Measurements from ENCODE around the gene CNIH3.

Gene CNIH3

DNA sequence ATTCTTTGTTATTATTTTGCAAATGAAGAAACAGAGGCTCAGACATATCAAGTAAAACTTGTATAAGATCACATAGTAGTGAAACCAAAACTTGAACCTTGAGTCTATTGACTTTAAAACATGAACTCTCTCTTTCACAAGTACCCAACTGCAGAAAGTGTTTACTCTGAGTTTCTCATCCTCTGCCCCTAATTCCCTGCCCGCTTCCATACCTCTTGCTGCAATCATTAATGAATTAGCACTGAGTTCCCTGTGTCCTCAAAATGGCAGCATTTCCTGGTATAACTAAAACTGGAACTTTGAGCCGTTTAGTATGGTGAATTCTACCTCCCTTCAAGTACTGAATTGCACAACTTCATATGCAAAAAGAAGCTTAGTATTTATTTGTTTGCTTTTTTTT, 165.7 kb downstream of the CNIH3 start:
- DNase-seq, result no peak

DNA sequence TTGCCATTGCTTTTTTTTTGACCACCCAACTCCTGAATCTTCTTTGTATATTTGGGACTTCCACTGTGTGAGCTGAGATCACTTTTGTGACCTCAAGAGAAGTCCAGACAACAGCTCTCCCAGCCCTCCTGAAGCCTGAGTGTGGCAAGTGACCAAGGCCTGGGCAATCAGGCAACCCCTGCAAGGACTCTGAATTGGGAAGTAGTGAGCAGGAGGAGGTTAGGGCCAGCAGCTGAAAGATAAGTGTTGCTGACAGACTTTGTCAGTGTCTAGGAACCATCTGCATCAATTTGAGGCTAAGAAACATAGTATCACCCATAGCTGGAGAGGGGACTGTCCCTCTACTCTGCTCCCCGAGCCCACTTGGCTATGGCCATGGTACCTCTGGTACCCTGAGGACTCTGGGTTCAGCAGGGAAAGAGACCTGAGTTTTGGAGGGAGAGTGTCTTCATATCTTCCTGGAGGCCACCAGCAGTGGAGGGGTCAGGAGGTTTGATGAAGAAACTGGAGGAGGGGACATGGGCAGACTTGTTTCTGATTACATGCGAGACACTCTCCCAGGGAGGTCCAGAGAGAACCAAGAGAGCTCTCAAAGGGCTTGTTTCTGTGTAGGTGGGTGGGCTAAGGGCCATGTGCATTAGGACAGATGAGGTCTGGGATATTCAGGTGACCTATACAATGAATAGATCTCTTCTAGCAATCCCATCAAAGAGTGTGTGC, 166.3 kb downstream of the CNIH3 start:
- DNase-seq, result no peak

DNA sequence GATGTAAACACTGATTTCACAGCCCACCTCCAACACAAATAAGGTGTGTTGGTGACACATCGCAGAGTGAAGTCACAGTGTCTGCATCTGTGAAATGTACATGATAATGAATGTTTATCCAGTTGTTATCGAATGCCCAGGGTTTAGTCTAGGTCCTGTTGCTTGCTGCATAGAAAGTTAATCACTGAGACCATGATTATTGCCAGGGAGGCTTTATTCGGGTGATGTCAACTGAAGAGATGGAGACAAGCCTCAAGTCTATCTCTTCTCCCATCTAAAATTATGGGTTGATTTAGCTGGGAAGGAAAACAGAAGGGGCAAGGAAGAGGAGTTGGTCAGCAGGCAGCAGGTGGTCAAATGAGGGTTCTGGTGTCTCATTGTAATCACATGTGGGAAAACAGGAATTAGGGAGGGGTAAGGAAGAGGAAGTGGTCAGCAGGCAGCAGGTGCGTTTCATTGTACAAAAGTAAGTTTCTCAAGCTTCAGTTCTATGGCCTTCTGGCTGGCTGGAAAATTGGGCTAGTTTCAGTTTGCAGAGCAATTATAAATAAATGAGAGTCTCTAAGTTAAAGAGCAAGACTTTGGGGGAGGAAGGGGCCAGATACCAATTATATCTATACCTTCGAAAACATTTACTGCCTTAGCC, 167.0 kb downstream of the CNIH3 start:
- DNase-seq, result no peak

DNA sequence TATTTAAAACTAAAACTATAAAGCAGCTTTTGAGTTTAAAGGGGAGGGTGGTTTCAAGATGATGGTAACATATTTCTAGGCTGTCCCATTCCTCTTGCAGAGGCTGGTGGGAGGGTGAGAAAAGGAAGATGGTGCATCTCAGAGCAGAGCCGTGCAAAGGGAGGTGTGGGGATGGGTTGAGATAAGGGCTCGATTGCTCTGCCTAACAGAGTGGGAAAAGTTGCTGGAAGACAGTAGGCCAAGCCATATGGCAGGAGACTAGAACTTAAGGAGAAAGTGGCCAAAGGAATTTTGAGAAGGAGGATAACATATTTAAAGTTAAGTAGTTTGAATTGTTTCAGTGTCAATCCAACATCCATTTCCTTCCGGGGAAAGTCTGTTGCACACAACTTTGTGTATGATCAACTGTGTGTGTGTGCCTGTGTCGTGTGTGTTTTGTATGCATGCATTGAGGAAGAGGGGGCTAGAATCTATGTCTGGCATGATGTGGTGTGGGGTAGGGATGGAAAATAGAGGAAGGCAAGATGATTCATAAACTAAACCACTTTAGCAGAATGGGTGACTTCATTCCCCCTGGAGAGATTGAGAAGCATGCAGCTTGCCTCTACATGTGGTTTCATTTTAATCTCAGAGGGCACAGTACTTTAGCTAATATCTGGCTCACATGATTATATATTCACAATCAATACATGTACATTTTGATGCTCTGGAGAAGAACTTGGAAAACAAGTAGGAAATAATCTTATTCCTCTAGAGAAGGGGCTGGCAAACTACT, 168.3 kb downstream of the CNIH3 start:
- DNase-seq, result peak; percentile 84

DNA sequence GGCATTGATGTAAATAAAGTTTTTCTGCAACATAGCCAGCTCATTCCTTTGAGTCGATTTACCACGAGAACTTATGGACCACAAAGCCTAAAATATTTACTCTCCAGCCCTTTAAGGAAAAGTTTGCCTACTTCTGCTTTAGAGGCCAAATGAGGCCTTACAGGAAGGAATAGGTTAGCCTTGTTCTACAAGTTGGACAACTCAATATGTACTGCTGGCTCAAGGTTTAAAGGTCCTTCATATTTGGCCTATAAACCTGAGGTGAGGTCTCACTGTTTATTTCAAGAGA, 168.9 kb downstream of the CNIH3 start:
- DNase-seq, result peak; percentile 63

DNA sequence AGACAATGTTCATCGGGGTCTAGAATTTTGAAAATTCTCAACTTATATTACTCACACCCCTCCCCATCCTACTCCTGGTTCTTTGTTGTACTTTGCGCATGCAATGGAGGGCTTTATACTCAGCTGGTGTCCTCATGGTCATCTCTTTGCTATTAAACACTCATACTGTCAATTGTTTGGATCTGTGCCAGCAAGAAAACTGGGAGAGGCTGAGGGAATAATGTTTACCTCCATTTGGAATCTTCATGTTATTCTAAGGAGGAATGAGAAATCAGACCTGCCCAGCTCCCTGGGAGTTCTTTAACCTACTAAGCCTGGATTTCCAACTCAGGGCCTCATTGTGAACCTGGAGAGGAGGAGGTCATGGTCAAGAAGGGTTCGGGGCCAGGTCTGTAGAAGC, 169.5 kb downstream of the CNIH3 start:
- peak; percentile 34 for DNase-seq

DNA sequence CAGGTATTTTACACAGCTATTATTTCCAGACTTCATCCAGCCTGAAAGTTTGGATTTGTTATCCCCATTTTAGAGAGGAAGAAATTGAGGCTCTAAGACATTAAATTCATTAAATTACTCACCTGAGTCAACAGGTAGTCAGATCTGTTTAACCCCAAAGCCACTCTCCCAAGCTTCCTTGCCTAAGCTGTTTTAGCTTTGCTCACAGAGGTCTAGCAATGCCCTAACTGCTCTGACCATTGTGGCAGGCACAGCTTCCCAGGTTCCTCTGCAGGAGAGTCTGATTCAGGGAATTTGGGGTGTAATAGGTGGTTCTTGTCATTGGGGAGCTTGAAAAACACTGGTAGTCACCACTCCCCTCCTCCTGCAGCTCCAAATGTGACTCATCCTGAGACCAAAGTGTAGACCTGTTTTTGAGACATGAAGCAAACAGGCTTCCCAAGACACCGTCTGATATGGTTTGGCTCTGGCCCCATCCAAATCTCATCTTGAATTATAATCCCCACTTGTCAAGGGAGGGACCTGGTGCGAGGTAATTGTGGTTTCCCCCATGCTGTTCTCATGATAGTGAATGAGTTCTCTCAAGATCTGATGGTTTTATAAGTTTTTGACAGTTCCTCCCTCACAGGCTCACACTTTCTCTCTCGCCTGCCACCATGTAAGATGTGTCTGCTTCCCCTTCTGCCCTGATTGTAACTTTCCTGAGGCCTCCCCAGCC, 170.6 kb downstream of the CNIH3 start:
- peak; percentile 53 for DNase-seq

DNA sequence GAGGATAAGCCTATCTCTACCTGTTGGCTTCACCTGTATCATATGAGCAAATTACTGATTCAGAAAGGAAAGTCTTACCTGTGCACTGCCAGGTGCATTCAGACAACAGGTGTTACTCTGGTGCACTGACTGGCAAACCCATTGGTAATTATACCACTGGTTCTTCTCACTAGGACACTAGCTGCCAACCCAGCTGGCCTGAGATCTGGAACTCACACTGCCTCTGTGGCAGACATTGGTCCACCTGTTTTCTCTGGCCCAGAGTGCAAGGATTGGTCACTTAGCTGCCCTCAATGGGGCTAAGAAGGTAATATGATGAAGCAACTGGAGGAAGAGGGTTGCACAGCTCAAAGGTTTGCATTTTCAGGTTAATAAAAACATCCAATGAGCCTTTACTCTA, 173.2 kb downstream of the CNIH3 start:
- DNase-seq, result no peak
